ENCODE results near the gene NOD2. TPM values are rescaled to one million over a fixed set of nuclear protein-coding genes. Genes with fewer than 3 reads are reported as not detected.

NOD2 gene
- total RNA-seq, 1 experiment from 2014 or later = 0.11 TPM

GRCh38 chr16:50776037-50776436 is 82.6 kb downstream of the NOD2 start:
- no peak for TF ChIP-seq ZNF263 (CRISPR knock-in tag; IDR thresholded peaks at IDR 0.05; ENCODE audit: low read depth)
- TF ChIP-seq, protein P1, sequence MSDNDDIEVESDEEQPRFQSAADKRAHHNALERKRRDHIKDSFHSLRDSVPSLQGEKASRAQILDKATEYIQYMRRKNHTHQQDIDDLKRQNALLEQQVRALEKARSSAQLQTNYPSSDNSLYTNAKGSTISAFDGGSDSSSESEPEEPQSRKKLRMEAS (CRISPR knock-in tag; IDR thresholded peaks at IDR 0.05) = no peak
- TF ChIP-seq IRF2 (CRISPR knock-in tag; IDR thresholded peaks at IDR 0.05; ENCODE audit: borderline replicate concordance, low read depth) = no peak
- no peak for TF ChIP-seq ELF4 (CRISPR knock-in tag; IDR thresholded peaks at IDR 0.05; ENCODE audit: low read depth)
- no peak for TF ChIP-seq ZNF219 (CRISPR knock-in tag; IDR thresholded peaks at IDR 0.05; ENCODE audit: borderline replicate concordance)
- TF ChIP-seq, protein P2, sequence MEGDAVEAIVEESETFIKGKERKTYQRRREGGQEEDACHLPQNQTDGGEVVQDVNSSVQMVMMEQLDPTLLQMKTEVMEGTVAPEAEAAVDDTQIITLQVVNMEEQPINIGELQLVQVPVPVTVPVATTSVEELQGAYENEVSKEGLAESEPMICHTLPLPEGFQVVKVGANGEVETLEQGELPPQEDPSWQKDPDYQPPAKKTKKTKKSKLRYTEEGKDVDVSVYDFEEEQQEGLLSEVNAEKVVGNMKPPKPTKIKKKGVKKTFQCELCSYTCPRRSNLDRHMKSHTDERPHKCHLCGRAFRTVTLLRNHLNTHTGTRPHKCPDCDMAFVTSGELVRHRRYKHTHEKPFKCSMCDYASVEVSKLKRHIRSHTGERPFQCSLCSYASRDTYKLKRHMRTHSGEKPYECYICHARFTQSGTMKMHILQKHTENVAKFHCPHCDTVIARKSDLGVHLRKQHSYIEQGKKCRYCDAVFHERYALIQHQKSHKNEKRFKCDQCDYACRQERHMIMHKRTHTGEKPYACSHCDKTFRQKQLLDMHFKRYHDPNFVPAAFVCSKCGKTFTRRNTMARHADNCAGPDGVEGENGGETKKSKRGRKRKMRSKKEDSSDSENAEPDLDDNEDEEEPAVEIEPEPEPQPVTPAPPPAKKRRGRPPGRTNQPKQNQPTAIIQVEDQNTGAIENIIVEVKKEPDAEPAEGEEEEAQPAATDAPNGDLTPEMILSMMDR (IDR thresholded peaks at IDR 0.05) = no peak
- no peak for TF ChIP-seq CBFB (CRISPR knock-in tag; IDR thresholded peaks at IDR 0.05; ENCODE audit: low read depth)
- TF ChIP-seq GABPB1 (CRISPR knock-in tag; IDR thresholded peaks at IDR 0.05) = no peak
- ATAC-seq (no peak), DNase-seq (ENCODE audit: low spot score) (no peak)
- H3K27me3 Mint-ChIP-seq (ENCODE audit: low read depth) = no peaks in the 10 kb centered on the region; the same call in 1 of the 2 replicates
- H3K27ac Mint-ChIP-seq = no peak overlapping the region
- H3K4me1 Mint-ChIP-seq = no peaks in the 10 kb centered on the region
- H3K9me3 Mint-ChIP-seq = peaks cover 8% of the 10 kb centered on the region
- ChIA-PET POLR2A (no interaction called here), CTCF (interaction anchor here (1.8 kb wide), 1 partner anchor 30 kb away, joined by 17 read pairs; no protein-coding TSS in a partner anchor)
- no peak overlapping the region for H3K4me3 Mint-ChIP-seq
- no peaks in the 10 kb centered on the region for H3K36me3 Mint-ChIP-seq

DNA sequence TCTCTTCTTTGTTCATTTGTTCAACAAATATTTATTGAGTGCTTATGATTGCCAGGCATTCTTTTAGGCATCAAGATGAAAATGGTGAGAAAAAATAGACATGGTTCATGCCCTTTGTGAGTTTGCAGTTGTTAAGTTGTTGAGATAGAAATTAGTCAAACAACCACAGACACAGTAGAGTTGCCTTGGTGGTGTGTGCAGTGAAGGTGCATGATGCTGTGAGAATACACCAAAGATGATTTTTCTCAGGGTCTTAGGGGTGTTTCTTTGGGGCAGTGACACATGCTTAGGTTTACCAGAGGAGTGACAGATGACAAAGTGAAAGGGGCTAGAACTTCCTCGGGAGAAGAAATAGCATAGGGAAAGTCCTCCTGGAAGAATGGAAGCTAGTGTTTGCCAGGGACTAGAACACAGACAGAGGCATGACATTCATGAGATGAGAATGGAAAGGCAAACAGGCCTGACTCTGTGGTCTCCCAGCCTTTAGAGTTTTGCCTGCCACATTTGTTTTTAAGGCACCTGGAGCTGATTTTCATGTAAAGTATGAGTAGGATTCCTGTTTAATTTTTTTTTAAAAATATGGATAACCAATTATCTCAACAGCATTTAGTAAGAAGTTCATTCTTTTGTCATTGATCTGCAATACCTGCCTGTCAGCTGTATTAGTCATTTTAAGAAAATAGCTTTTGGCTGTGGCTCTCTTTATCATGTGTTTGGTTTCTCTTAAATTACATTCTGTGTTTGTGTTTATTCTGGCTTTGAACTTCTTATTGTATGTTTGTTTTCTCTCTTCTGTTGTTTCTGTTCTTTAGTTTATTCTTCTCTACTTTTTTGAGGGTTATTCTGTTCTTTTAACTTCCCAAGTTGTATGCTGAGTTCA is 85.1 kb downstream of the NOD2 start:
- Mint-ChIP-seq H3K27me3 (ENCODE audit: low read depth) (no peaks in the 10 kb centered on the region; the same call in 1 of the 2 replicates), H3K27ac (no peak overlapping the region), H3K4me3 (no peak overlapping the region), H3K4me1 (peaks cover 2% of the 10 kb centered on the region), H3K36me3 (no peaks in the 10 kb centered on the region), H3K9me3 (peaks cover 1% of the 10 kb centered on the region; the same call in 1 of the 2 replicates)
- POLR2A ChIA-PET = no interaction called here
- CTCF ChIA-PET = interaction anchor here (3.9 kb wide), 1 partner anchor 28 kb away, joined by 49 read pairs; no protein-coding TSS in a partner anchor
- ATAC-seq = no peak
- no peak for DNase-seq (ENCODE audit: low spot score)
- TF ChIP-seq, protein P3, sequence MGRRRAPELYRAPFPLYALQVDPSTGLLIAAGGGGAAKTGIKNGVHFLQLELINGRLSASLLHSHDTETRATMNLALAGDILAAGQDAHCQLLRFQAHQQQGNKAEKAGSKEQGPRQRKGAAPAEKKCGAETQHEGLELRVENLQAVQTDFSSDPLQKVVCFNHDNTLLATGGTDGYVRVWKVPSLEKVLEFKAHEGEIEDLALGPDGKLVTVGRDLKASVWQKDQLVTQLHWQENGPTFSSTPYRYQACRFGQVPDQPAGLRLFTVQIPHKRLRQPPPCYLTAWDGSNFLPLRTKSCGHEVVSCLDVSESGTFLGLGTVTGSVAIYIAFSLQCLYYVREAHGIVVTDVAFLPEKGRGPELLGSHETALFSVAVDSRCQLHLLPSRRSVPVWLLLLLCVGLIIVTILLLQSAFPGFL (CRISPR knock-in tag; IDR thresholded peaks at IDR 0.05; ENCODE audit: borderline replicate concordance) = no peak
- TF ChIP-seq FOXJ3 (CRISPR knock-in tag; IDR thresholded peaks at IDR 0.05; ENCODE audit: borderline replicate concordance) (no peak), NR1H2 (CRISPR knock-in tag; IDR thresholded peaks at IDR 0.05) (no peak), NR3C1 (CRISPR knock-in tag; conservative IDR thresholded peaks at IDR 0.05; ENCODE audit: low read depth) (no peak), MYBL2 (CRISPR knock-in tag; IDR thresholded peaks at IDR 0.05) (no peak)
- TF ChIP-seq, protein P4, sequence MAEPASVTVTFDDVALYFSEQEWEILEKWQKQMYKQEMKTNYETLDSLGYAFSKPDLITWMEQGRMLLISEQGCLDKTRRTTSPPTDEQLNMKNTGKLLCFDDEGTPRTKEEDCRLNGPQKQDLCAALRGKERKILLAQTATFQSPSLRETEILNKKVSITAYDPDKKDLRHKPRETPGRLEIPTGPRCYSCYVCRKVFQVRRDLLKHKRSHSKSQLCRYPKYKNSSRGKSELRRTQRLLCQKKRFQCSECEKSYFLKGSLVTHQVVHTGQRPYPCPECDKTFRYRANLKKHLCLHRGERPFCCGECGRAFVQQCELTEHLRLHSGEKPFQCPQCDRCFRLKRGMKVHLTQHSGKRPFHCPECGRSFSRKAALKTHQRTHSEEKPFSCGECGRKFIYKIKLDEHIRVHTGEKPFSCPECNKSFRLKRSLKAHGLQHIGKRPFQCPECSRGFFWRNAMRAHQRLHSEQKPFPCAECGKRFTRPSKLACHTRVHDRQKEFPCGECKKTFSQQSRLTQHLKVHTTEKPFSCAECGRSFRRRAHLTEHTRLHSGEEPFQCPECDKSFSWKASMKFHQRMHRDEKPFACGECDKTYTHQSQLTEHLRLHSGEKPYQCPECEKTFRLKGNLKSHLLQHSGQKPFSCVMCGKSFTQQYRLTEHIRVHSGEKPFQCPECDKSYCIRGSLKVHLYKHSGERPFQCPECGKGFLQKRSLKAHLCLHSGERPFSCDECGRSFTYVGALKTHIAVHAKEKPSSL (CRISPR knock-in tag; conservative IDR thresholded peaks at IDR 0.05) = no peak

- no peaks in the 10 kb centered on the region for H3K27me3 Mint-ChIP-seq (ENCODE audit: low read depth)
- H3K9me3 Mint-ChIP-seq = no peaks in the 10 kb centered on the region
- peak; percentile 98 for ATAC-seq
- ChIA-PET CTCF (interaction anchor here (0.6 to 3.9 kb wide), 22 partner anchors 9 to 1038 kb away, joined by 3 to 49 read pairs (median 4); partner anchors contain the start of gene CYLD), POLR2A (no interaction called here)
- peak; percentile 31 for DNase-seq (ENCODE audit: low spot score)
- H3K4me3 Mint-ChIP-seq = no peak overlapping the region
- H3K27ac Mint-ChIP-seq = peak overlapping the region; percentile 83
- TF ChIP-seq, protein P2 (IDR thresholded peaks at IDR 0.05) = peak; percentile 29; the same call in 1 of the 2 replicates
- TF ChIP-seq ZNF416 (CRISPR knock-in tag; IDR thresholded peaks at IDR 0.05) = no peak
- no peaks in the 10 kb centered on the region for H3K36me3 Mint-ChIP-seq
- peaks cover 2% of the 10 kb centered on the region for H3K4me1 Mint-ChIP-seq
These were observed 87.6 kb downstream of the NOD2 start for GRCh38 chr16:50781043-50781442.
